ENCODE data around the gene PDZD2. TPM values are rescaled to one million over a fixed set of nuclear protein-coding genes. Genes with fewer than 3 reads are reported as not detected.

PDZD2 gene
- total RNA-seq, 4 donors from 2014 or later: 107 to 195 (median 123) TPM

DNA sequence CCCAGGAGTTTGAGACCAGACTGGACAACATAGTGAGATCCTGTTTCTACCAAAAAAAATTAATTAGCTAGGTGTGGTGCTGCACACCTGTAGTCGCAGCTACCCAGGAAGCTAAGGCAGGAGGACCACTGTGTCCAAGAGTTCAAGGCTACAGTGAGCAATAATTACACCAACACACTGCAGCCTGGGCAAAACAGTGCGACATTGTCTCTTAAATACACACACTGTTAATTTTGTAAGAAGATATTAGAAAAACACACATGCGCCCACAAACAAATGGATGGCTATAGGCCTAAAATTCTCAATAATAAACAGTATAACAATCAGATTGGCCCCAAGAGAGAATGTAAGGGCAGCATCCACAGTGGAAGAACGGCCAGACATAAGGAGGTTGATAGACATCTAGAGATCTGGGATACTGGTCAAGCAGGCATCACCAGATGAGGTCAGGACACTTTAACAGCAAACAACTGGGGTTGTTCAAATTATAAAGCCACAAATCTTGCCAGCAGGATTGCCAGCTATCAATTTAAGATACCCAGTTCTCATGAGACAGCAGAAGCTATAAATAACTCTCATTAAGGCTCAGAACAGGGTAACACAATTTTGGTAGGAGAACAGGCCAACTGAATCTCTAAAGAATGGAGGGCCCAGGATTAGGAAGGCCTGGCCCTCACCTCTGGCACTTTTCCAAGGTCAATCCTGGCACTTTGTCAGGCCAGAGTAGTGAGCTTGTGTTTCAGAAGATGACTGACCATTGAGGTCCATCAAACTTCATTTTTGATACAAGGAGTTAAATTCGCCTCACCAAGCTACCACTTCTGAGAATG, 505.7 kb downstream of the PDZD2 start:
- H3K27me3 ChIP-seq: no peaks in the 10 kb centered on the region
- H3K36me3 ChIP-seq: peaks cover 8% of the 10 kb centered on the region
- no peak overlapping the region for H3K4me3 ChIP-seq
- peaks cover 51% of the 10 kb centered on the region for H3K4me1 ChIP-seq
- TF ChIP-seq, protein P1, sequence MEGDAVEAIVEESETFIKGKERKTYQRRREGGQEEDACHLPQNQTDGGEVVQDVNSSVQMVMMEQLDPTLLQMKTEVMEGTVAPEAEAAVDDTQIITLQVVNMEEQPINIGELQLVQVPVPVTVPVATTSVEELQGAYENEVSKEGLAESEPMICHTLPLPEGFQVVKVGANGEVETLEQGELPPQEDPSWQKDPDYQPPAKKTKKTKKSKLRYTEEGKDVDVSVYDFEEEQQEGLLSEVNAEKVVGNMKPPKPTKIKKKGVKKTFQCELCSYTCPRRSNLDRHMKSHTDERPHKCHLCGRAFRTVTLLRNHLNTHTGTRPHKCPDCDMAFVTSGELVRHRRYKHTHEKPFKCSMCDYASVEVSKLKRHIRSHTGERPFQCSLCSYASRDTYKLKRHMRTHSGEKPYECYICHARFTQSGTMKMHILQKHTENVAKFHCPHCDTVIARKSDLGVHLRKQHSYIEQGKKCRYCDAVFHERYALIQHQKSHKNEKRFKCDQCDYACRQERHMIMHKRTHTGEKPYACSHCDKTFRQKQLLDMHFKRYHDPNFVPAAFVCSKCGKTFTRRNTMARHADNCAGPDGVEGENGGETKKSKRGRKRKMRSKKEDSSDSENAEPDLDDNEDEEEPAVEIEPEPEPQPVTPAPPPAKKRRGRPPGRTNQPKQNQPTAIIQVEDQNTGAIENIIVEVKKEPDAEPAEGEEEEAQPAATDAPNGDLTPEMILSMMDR (IDR thresholded peaks at IDR 0.05): no peak
- TF ChIP-seq POLR2A (IDR thresholded peaks at IDR 0.05): no peak
- TF ChIP-seq POLR2AphosphoS5 (IDR thresholded peaks at IDR 0.05): no peak
- TF ChIP-seq EP300 (IDR thresholded peaks at IDR 0.05): no peak
- H3K9me3 ChIP-seq: no peaks in the 10 kb centered on the region
- 91% methylated on average over 5 of the region's 5 CpGs for WGBS
- no peak for DNase-seq (ENCODE audit: low spot score in 2 of 2)
- H3K27ac ChIP-seq: no peak overlapping the region

DNA sequence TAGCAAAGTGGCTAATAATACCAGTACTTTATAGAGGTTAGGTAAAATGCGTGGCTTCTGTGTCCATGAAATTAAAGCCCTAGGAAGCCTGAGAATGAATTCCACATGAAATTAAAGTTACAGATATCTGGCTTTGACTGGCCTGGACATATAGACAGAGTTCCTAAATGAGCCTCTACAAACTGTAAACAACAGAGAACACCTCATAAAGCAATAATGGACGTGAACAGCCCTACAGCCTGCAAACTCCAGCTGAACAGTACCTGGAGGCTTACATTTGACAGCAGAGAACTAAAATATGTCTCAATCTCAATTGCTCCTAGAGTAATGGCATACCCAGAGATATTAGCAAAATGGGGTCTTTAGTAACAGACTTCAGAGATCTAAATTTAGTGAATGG, 506.4 kb downstream of the PDZD2 start:
- TF ChIP-seq EP300 (IDR thresholded peaks at IDR 0.05): no peak
- TF ChIP-seq, protein P1 (IDR thresholded peaks at IDR 0.05): no peak
- 30% methylated on average over 2 of the region's 2 CpGs for WGBS
- H3K27me3 ChIP-seq: no peaks in the 10 kb centered on the region
- H3K4me3 ChIP-seq: no peak overlapping the region
- no peaks in the 10 kb centered on the region for H3K9me3 ChIP-seq
- no peak overlapping the region for H3K27ac ChIP-seq
- H3K36me3 ChIP-seq: peaks cover 8% of the 10 kb centered on the region
- DNase-seq (ENCODE audit: low spot score in 2 of 2): no peak
- H3K4me1 ChIP-seq: peaks cover 58% of the 10 kb centered on the region

DNA sequence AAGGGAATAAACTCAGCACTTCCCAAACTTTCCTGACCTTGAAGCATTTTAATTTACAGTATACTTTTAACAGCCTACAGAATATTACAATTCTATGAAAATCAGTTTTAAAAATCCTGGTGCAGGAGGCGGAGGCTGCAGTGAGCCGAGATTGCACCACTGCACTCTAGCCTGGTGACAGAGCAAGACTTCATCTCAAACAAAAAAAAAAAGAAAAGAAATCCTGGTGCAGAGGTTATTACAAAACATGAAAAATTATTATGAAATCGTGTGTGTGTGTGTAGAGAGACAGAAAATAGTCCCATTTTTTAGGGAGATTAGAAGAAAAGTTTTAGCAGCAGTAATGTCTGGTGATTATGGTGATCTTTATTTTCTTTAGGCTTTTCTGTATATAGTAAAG, 508.3 kb downstream of the PDZD2 start:
- Histone ChIP-seq H3K36me3 (peaks cover 4% of the 10 kb centered on the region), H3K9me3 (no peaks in the 10 kb centered on the region), H3K4me1 (peaks cover 75% of the 10 kb centered on the region), H3K27ac (no peak overlapping the region), H3K4me3 (no peak overlapping the region), H3K27me3 (no peaks in the 10 kb centered on the region)
- TF ChIP-seq POLR2A (IDR thresholded peaks at IDR 0.05): no peak
- TF ChIP-seq EP300 (IDR thresholded peaks at IDR 0.05): no peak
- TF ChIP-seq, protein P1 (IDR thresholded peaks at IDR 0.05): no peak
- no peak for TF ChIP-seq POLR2AphosphoS5 (IDR thresholded peaks at IDR 0.05)
- DNase-seq (ENCODE audit: low spot score in 2 of 2): no peak
- WGBS: 69% methylated on average over 3 of the region's 3 CpGs

DNA sequence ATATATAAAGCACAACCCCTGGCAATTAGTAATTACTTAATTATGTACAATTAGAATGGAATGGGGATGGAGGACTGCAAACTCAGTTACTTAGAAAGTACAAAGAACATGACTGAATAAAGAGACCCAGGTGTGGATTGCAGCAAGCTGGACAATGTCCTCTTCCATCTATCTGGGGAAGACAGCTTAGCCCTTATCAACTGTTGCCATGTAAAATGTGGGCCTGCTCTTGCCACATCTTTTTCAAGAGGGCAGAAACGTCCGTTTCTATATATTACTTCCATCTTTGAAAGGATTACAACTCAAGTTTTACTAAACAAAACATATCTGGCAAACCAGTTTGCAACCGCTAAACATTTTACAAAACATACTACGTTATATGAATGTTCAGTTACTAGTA, 509.0 kb downstream of the PDZD2 start:
- no peak for DNase-seq (ENCODE audit: low spot score in 2 of 2)
- H3K9me3 ChIP-seq: no peaks in the 10 kb centered on the region
- no peak overlapping the region for H3K27ac ChIP-seq
- no peaks in the 10 kb centered on the region for H3K36me3 ChIP-seq
- H3K27me3 ChIP-seq: no peaks in the 10 kb centered on the region
- peaks cover 82% of the 10 kb centered on the region for H3K4me1 ChIP-seq
- TF ChIP-seq POLR2A (IDR thresholded peaks at IDR 0.05): no peak
- TF ChIP-seq POLR2AphosphoS5 (IDR thresholded peaks at IDR 0.05): no peak
- TF ChIP-seq, protein P1 (IDR thresholded peaks at IDR 0.05): no peak
- no peak for TF ChIP-seq EP300 (IDR thresholded peaks at IDR 0.05)
- H3K4me3 ChIP-seq: no peak overlapping the region
- WGBS: 94% methylated on average over 4 of the region's 4 CpGs

DNA sequence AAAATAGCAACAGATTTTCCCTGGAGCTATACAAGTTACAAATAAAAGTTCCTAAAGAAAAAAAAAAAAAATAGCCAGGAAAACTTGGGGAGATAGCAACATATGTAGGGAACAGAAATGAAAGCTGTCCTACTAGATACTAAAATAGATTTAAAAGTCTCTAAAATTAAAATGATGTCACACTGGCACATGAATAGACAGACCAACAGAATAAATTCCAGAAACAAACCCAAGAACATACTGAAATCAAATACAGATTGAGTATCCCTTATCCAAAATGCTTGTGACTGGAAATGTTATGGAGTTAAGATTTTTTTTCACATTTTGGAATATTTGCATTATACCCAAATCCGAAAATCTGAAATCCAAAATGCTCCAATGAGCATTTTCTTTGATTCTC, 511.4 kb downstream of the PDZD2 start:
- H3K27ac ChIP-seq: no peak overlapping the region
- H3K9me3 ChIP-seq: no peaks in the 10 kb centered on the region
- peaks cover 92% of the 10 kb centered on the region for H3K4me1 ChIP-seq
- H3K27me3 ChIP-seq: no peaks in the 10 kb centered on the region
- no peak overlapping the region for H3K4me3 ChIP-seq
- TF ChIP-seq POLR2A (IDR thresholded peaks at IDR 0.05) (no peak), POLR2AphosphoS5 (IDR thresholded peaks at IDR 0.05) (no peak), EP300 (IDR thresholded peaks at IDR 0.05) (no peak)
- TF ChIP-seq, protein P1 (IDR thresholded peaks at IDR 0.05): no peak
- whole genome bisulfite sequencing: 73% methylated on average over 1 of the region's 1 CpG
- no peak for DNase-seq (ENCODE audit: low spot score in 2 of 2)
- H3K36me3 ChIP-seq: no peaks in the 10 kb centered on the region

Data from suprapubic skin (tissue), 4 donors.